ENCODE results near the gene CCDC34.

Gene CCDC34

DNA sequence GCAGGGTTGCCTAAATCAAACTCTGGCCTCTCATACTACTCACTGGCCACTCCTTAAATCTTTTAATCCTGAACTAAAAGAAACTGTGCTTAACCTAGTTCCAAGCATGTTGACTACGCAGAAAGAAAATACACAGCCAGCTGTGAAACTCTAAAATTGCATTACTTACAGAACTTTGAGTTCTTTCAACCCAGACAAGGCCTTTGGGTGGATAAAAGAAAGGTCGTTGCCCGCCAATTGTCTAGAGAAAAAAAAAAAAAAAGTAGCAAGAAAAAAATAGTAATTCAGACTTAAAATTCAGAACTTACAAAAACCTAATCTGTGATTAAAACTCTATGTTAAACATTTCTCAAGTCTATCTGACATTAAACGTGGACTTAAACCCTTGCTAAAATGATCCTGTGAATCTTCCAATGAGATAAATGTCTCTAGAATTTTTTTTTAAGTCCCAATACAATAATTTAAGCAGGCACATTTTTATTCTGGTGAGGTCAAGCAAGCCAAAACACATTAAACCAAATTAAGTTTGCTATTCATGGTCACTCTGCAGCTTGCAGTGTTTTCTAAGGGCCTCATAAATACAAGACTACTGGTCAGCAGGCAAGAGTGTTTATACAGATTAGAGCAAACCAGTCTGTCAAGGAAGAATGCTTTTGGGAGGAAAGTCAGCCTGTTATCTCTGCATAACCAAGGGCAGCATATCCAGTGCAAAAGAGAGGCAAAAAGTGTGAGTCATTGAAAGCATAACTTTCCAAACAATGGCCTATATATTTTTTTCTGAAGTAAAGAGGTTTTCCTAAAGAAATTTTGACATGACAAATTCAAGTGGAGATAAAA is 29.5 kb upstream of the CCDC34 start:
- DNase-seq, result peak in 1 of 58 donors; percentile 3

DNA sequence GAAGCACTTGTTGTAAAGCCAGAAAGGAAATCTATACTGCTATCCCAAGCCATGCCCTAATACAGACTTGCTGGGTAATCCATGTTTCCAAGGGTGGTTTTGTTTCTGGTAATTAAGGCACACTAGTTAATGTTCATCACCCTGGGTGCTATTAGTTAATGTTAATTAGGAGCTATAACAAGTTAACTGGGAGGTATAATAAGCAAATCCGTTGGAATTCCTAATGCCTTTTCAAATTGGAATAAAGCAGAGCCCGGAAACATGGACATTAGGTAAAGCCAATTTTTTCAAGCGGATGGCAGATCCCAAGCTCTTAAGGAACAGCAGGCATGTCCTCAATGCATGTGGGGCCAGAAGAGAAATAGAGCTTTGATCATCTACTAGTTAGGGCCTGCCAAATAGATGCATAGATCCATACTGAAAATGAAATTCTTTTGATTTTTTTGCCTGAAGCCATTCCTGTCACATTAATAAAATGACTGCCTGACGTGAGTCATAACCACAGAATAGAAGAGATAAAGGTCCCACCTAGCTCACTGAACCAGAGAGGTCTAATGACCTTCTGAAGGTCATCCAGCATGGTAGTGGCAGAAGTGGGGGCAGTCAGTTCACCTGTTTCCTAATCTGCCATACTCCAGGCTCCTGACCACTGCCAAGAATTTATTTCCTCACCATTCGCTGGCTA is 28.5 kb upstream of the CCDC34 start:
- DNase-seq, result no peak

DNA sequence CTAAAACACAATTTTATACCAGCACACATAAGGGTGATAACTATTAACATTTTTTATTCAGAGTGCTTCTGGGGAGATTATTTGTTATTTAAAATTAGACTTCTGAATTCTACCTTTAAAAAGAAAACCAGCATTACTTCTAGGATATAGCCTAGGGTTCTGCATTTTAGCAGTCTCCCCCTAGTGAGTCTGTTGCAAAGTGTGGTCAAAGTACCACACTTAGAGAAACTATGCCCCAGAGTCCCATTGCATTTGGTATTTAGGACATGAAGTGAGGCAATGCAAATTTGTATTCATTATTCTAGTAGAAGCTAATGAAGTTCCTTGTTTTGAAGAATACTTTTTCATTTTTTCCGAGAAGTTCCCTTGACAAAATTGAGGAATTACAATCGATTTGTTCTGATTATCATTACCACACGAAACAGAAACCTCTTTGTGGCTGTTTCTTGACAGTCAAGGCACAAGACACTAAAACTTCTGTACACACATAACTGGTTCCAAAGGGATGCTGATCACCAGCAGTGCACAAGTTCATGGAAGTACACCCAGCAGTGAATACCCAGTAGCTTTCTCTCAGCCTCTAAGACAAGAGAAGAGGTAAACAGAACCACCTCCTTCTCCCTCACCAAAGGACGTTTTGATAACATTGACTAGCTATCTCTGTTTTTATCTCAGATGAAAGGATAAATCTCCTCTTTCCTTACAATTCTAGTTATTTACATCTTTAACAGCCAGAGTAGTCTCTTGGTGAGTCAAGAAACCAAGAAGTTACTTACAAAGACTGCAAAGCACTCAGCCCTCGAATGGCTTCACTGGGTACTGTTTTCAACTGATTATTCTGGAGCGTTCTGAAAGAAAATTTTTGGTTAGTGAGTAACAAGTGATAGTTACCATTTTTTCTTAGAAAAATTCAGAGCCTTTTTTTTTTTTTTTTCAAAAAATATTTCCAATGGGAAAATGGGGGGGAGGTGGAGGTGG is 27.6 kb upstream of the CCDC34 start:
- no peak for DNase-seq

GRCh38 chr11:27388869-27389268 is 25.9 kb upstream of the CCDC34 start:
- DNase-seq, result no peak

GRCh38 chr11:27388001-27388400 is 25.0 kb upstream of the CCDC34 start:
- DNase-seq, result no peak

DNA sequence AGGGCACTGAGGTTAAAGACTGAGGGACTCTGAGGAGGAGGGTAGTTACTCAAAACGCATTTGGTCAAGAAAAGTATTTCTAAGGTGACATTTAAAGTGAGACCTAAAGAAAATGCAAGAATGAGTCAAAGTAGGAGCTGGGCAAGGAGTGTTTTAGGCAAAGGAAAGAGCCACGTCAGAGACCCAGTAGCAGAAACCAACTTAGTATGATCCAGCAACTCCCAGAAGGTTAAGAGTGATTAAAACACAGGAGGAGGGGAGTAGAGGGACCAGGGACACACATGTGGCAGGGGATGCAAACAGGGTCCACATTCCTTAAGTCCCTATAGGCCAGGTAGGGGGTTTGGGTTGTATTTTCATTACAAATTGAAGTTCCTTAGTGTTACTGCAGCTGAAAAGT is 24.3 kb upstream of the CCDC34 start:
- no peak for DNase-seq

GRCh38 chr11:27386181-27386845 is 23.3 kb upstream of the CCDC34 start:
- no peak for DNase-seq

DNA sequence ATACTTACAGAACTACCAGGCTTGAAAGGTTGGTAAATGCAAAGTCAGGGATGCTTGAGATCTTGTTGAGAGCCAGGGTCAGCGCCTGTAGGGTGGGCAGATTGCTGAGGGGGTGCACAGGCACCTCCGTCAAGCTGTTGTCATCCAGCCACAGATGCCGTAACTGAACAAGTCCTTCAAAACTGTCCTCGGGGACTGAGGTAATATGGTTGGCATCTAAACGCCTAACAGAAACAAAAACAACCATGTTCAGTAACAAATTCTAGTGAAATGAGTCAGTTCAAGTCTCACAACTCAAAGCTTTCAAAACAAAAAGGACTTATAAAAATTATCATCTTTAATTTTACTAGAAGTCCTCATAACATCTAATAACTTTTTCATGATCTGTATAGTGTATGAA is 22.2 kb upstream of the CCDC34 start:
- DNase-seq, result no peak

- no peak for DNase-seq
Measured at GRCh38 chr11:27384227-27384626, 21.2 kb upstream of the CCDC34 start.

DNA sequence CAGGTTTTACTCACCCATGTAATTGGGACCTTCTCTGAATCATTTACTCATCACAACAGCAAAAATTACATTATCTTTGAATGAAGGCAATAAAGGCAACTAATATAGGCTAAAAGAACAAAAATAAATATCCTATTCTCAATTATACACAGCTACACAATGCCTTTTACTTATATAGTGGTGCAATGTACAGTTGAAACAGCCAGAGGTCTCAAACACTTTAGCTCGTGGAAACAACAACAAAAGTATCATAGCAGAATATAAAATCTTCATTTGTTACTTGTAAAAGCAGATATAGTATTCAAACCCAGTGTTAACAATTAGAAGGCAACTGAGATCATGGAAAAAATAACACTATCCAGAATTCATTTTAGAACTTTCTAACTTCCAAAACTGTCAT is 20.6 kb upstream of the CCDC34 start:
- no peak for DNase-seq

GRCh38 chr11:27381238-27381666 is 18.2 kb upstream of the CCDC34 start:
- DNase-seq, result no peak

- no peak for DNase-seq
Measured at GRCh38 chr11:27380771-27381170, 17.8 kb upstream of the CCDC34 start.

- no peak for DNase-seq
Measured at GRCh38 chr11:27379449-27379848, 16.4 kb upstream of the CCDC34 start.

GRCh38 chr11:27375370-27375769 is 12.4 kb upstream of the CCDC34 start:
- no peak for DNase-seq

GRCh38 chr11:27373856-27374602 is 11.0 kb upstream of the CCDC34 start:
- no peak for DNase-seq

- no peak for DNase-seq
Measured at GRCh38 chr11:27373392-27373791, 10.4 kb upstream of the CCDC34 start.

DNA sequence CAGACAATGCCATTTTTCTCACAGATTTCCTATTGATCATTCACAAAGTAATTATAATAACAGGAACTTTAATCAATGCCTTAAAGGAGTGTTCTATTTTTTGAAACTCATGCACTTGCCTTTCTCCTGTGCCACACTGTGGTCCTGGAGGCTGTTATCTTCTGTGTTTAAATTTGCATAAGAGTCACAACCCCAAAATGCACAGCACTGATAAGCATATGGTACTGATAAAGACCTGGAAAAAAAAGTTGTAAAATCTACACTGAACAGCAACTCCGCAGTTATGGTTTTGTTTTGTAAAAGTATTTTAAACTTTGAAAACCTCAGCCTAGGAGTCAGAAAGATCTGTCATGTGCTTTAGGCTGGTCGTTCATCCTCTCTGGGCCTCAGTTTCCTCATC is 9.1 kb upstream of the CCDC34 start:
- DNase-seq, result no peak

- DNase-seq, result no peak
Measured at GRCh38 chr11:27371489-27371888, 8.5 kb upstream of the CCDC34 start.

GRCh38 chr11:27370374-27370773 is 7.4 kb upstream of the CCDC34 start:
- DNase-seq, result no peak

DNA sequence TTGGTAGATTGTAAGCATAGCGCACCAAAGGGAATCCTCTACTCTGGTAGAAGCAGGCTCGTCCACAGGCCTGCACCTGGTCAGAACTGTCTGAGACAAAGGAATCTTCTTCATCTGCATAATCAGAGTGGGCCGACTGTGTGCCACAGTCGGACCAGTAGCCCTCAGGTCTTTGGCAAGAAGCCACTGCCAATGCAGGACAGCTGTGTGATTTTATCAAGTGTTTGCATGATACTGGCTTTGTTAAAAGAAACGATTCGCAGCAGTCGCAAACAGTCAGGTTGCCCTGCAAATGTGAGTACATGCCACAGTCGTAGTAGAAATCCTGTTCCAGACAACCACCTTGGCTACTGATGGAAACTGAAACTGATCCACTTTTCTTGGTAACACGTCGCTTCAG is 4.9 kb upstream of the CCDC34 start:
- DNase-seq, result no peak

All from anterior cingulate cortex (tissue), 58 donors.